ENCODE data around the gene TAF3.
A peak's percentile ranks its signal among the peaks of the same experiment; 100 is the strongest.

Gene TAF3

GRCh38 chr10:7832060-7832459 is 13.8 kb downstream of the TAF3 start:
- H3K36me3 Mint-ChIP-seq (ENCODE audit: low read depth) = peaks cover 42% of the 10 kb centered on the region
- no peaks in the 10 kb centered on the region for H3K27me3 Mint-ChIP-seq
- H3K4me3 Mint-ChIP-seq = no peak overlapping the region
- H3K9me3 Mint-ChIP-seq = no peaks in the 10 kb centered on the region
- H3K27ac Mint-ChIP-seq = no peak overlapping the region
- intact Hi-C loops (cut with micrococcal nuclease) = no loop called here
- peaks cover 11% of the 10 kb centered on the region for H3K4me1 Mint-ChIP-seq (ENCODE audit: low read depth)

- H3K27ac Mint-ChIP-seq = no peak overlapping the region
- intact Hi-C loops (cut with micrococcal nuclease) = no loop called here
- H3K4me1 Mint-ChIP-seq (ENCODE audit: low read depth) = peaks cover 11% of the 10 kb centered on the region
- H3K27me3 Mint-ChIP-seq = no peaks in the 10 kb centered on the region
- H3K4me3 Mint-ChIP-seq = no peak overlapping the region
- no peaks in the 10 kb centered on the region for H3K9me3 Mint-ChIP-seq
- H3K36me3 Mint-ChIP-seq (ENCODE audit: low read depth) = peaks cover 36% of the 10 kb centered on the region
Observed at GRCh38 chr10:7833210-7833609, 14.9 kb downstream of the TAF3 start.

- H3K27me3 Mint-ChIP-seq = no peaks in the 10 kb centered on the region
- peaks cover 39% of the 10 kb centered on the region for H3K36me3 Mint-ChIP-seq (ENCODE audit: low read depth)
- intact Hi-C loops (cut with micrococcal nuclease) = no loop called here
- peaks cover 9% of the 10 kb centered on the region for H3K4me1 Mint-ChIP-seq (ENCODE audit: low read depth)
- no peak overlapping the region for H3K27ac Mint-ChIP-seq
- H3K9me3 Mint-ChIP-seq = no peaks in the 10 kb centered on the region
- no peak overlapping the region for H3K4me3 Mint-ChIP-seq
Observed at GRCh38 chr10:7834262-7834661, 16.0 kb downstream of the TAF3 start.

GRCh38 chr10:7836571-7836970 is 18.3 kb downstream of the TAF3 start:
- Mint-ChIP-seq H3K36me3 (ENCODE audit: low read depth) (peaks cover 41% of the 10 kb centered on the region), H3K4me3 (no peak overlapping the region), H3K9me3 (no peaks in the 10 kb centered on the region), H3K4me1 (ENCODE audit: low read depth) (no peaks in the 10 kb centered on the region), H3K27me3 (no peaks in the 10 kb centered on the region), H3K27ac (no peak overlapping the region)
- intact Hi-C loops (cut with micrococcal nuclease) = no loop called here

- Mint-ChIP-seq H3K27me3 (no peaks in the 10 kb centered on the region), H3K4me3 (no peak overlapping the region), H3K36me3 (ENCODE audit: low read depth) (peaks cover 9% of the 10 kb centered on the region), H3K4me1 (ENCODE audit: low read depth) (peaks cover 7% of the 10 kb centered on the region), H3K27ac (no peak overlapping the region), H3K9me3 (no peaks in the 10 kb centered on the region)
- intact Hi-C loops (cut with micrococcal nuclease) = no loop called here
Observed at GRCh38 chr10:7846591-7846990, 28.3 kb downstream of the TAF3 start.

GRCh38 chr10:7853226-7853842 is 35.0 kb downstream of the TAF3 start:
- Mint-ChIP-seq H3K4me3 (no peak overlapping the region), H3K9me3 (no peaks in the 10 kb centered on the region), H3K36me3 (ENCODE audit: low read depth) (peaks cover 16% of the 10 kb centered on the region), H3K27me3 (no peaks in the 10 kb centered on the region), H3K4me1 (ENCODE audit: low read depth) (peaks cover 36% of the 10 kb centered on the region), H3K27ac (no peak overlapping the region)
- intact Hi-C loops (cut with micrococcal nuclease) = no loop called here

- Mint-ChIP-seq H3K4me1 (ENCODE audit: low read depth) (peaks cover 36% of the 10 kb centered on the region), H3K27me3 (no peaks in the 10 kb centered on the region), H3K27ac (no peak overlapping the region), H3K36me3 (ENCODE audit: low read depth) (peaks cover 16% of the 10 kb centered on the region), H3K9me3 (no peaks in the 10 kb centered on the region), H3K4me3 (no peak overlapping the region)
- intact Hi-C loops (cut with micrococcal nuclease) = no loop called here
Observed at GRCh38 chr10:7853890-7854289, 35.6 kb downstream of the TAF3 start.

GRCh38 chr10:7855205-7855604 is 36.9 kb downstream of the TAF3 start:
- Mint-ChIP-seq H3K27me3 (no peaks in the 10 kb centered on the region), H3K27ac (no peak overlapping the region), H3K4me1 (ENCODE audit: low read depth) (peaks cover 36% of the 10 kb centered on the region), H3K36me3 (ENCODE audit: low read depth) (peaks cover 16% of the 10 kb centered on the region), H3K4me3 (no peak overlapping the region), H3K9me3 (peaks cover 11% of the 10 kb centered on the region)
- intact Hi-C loops (cut with micrococcal nuclease) = no loop called here

GRCh38 chr10:7856678-7857077 is 38.4 kb downstream of the TAF3 start:
- Mint-ChIP-seq H3K27ac (no peak overlapping the region), H3K4me1 (ENCODE audit: low read depth) (peaks cover 36% of the 10 kb centered on the region), H3K36me3 (ENCODE audit: low read depth) (peaks cover 20% of the 10 kb centered on the region), H3K27me3 (no peaks in the 10 kb centered on the region), H3K9me3 (peaks cover 25% of the 10 kb centered on the region), H3K4me3 (no peak overlapping the region)
- intact Hi-C loops (cut with micrococcal nuclease) = no loop called here

- Mint-ChIP-seq H3K27me3 (no peaks in the 10 kb centered on the region), H3K36me3 (ENCODE audit: low read depth) (peaks cover 20% of the 10 kb centered on the region), H3K27ac (no peak overlapping the region), H3K9me3 (peaks cover 31% of the 10 kb centered on the region), H3K4me1 (ENCODE audit: low read depth) (peaks cover 36% of the 10 kb centered on the region), H3K4me3 (no peak overlapping the region)
- intact Hi-C loops (cut with micrococcal nuclease) = no loop called here
Observed at GRCh38 chr10:7857262-7857661, 39.0 kb downstream of the TAF3 start.

GRCh38 chr10:7861509-7862120 is 43.3 kb downstream of the TAF3 start:
- Mint-ChIP-seq H3K27me3 (no peaks in the 10 kb centered on the region), H3K4me1 (ENCODE audit: low read depth) (peaks cover 25% of the 10 kb centered on the region), H3K9me3 (peaks cover 37% of the 10 kb centered on the region), H3K36me3 (ENCODE audit: low read depth) (peaks cover 23% of the 10 kb centered on the region), H3K4me3 (no peak overlapping the region), H3K27ac (no peak overlapping the region)
- intact Hi-C loops (cut with micrococcal nuclease) = no loop called here

GRCh38 chr10:7862121-7862514 is 43.8 kb downstream of the TAF3 start:
- peaks cover 21% of the 10 kb centered on the region for H3K4me1 Mint-ChIP-seq (ENCODE audit: low read depth)
- peaks cover 37% of the 10 kb centered on the region for H3K9me3 Mint-ChIP-seq
- H3K36me3 Mint-ChIP-seq (ENCODE audit: low read depth) = peaks cover 23% of the 10 kb centered on the region
- H3K27me3 Mint-ChIP-seq = no peaks in the 10 kb centered on the region
- no peak overlapping the region for H3K4me3 Mint-ChIP-seq
- H3K27ac Mint-ChIP-seq = no peak overlapping the region
- intact Hi-C loops (cut with micrococcal nuclease) = no loop called here

GRCh38 chr10:7866176-7866575 is 47.9 kb downstream of the TAF3 start:
- H3K4me3 Mint-ChIP-seq = no peak overlapping the region
- H3K9me3 Mint-ChIP-seq = peaks cover 17% of the 10 kb centered on the region
- H3K27me3 Mint-ChIP-seq = no peaks in the 10 kb centered on the region
- peaks cover 16% of the 10 kb centered on the region for H3K36me3 Mint-ChIP-seq (ENCODE audit: low read depth)
- H3K27ac Mint-ChIP-seq = no peak overlapping the region
- peaks cover 13% of the 10 kb centered on the region for H3K4me1 Mint-ChIP-seq (ENCODE audit: low read depth)
- intact Hi-C loops (cut with micrococcal nuclease) = no loop called here

GRCh38 chr10:7872041-7872442 is 53.7 kb downstream of the TAF3 start:
- Mint-ChIP-seq H3K9me3 (no peaks in the 10 kb centered on the region), H3K4me3 (peak overlapping the region; percentile 76), H3K27me3 (no peaks in the 10 kb centered on the region), H3K4me1 (ENCODE audit: low read depth) (peaks cover 5% of the 10 kb centered on the region), H3K36me3 (ENCODE audit: low read depth) (no peaks in the 10 kb centered on the region), H3K27ac (no peak overlapping the region)
- intact Hi-C loops (cut with micrococcal nuclease) = loop anchor here (1.0 kb wide), 1 partner anchor 1337 kb away; no protein-coding TSS in a partner anchor

GRCh38 chr10:7874864-7875263 is 56.6 kb downstream of the TAF3 start:
- H3K9me3 Mint-ChIP-seq = no peaks in the 10 kb centered on the region

More at GRCh38 chr10:7874864-7875263, 56.6 kb downstream of the TAF3 start:
- H3K4me1 Mint-ChIP-seq (ENCODE audit: low read depth) = peaks cover 5% of the 10 kb centered on the region
- no peak overlapping the region for H3K27ac Mint-ChIP-seq
- H3K36me3 Mint-ChIP-seq (ENCODE audit: low read depth) = no peaks in the 10 kb centered on the region
- H3K4me3 Mint-ChIP-seq = no peak overlapping the region
- H3K27me3 Mint-ChIP-seq = no peaks in the 10 kb centered on the region
- intact Hi-C loops (cut with micrococcal nuclease) = no loop called here
